Prostate gland (tissue), 2 donors: Measurements from ENCODE around the gene DUSP28. TPM values are rescaled to one million over a fixed set of nuclear protein-coding genes. Genes with fewer than 3 reads are reported as not detected.

Experiments used
- DNase-seq: peaks from one replicate; pipeline ENCODE4 v3.0.0-alpha.2; 2019; ENCODE audit warnings: low spot score
- H3K27ac ChIP-seq, 2 donors: fragments of 200-600 bp; sonication (generic); 2 replicates each; pipeline ENCODE4 v1.5.1; 2017 to 2019
- H3K27me3 ChIP-seq: fragments of 200-600 bp; sonication (generic); replicated peaks from 2 replicates; pipeline ENCODE4 v1.5.1; 2019; ENCODE audit not compliant: insufficient read depth
- H3K36me3 ChIP-seq, 2 donors: fragments of 200-600 bp; sonication (generic); 1 replicate in 1 of 2; 2 replicates in 1 of 2; pipeline versions ENCODE4 v1.5.1 to v1.8.1; 2017 to 2019
- H3K4me1 ChIP-seq: fragments of 200-600 bp; sonication (generic); replicated peaks from 2 replicates; pipeline ENCODE4 v1.5.1; 2019
- H3K4me3 ChIP-seq, 2 donors: fragments of 200-600 bp; sonication (generic); 2 replicates each; pipeline ENCODE4 v1.5.1; 2017 to 2019
- H3K9me3 ChIP-seq: fragments of 200-600 bp; sonication (generic); 2 replicates; pipeline ENCODE4 v1.5.1; 2017
- CTCF ChIP-seq, 4 experiments: fragments of 200-600 bp in 2 of 4; fragments of 450-650 bp in 2 of 4; sonication (generic) in 2 of 4; IDR thresholded peaks; 1 replicate in 3 of 4; 2 replicates in 1 of 4; pipeline ENCODE4 v1.5.1; 2016 to 2019; ENCODE audit warnings: antibody characterized with exemption in 4 of 4, mild to moderate bottlenecking in 2 of 4, moderate library complexity in 2 of 4
- POLR2A ChIP-seq: fragments of 450-650 bp; IDR thresholded peaks from one replicate; pipeline ENCODE4 v1.6.1; 2016; ENCODE audit warnings: antibody characterized with exemption, mild to moderate bottlenecking
- POLR2AphosphoS5 ChIP-seq: sonication (generic); formaldehyde crosslinking; IDR thresholded peaks from one replicate; pipeline ENCODE4 v1.6.1; 2017; ENCODE audit warnings: antibody characterized with exemption
- WGBS: methylation state at CpG from one replicate; pipeline ENCODE4 v1.1.5; 2018; 5-methylcytosine and 5-hydroxymethylcytosine counted together
- intact Hi-C: fragments of 100-400 bp; cut with DNase I; formaldehyde crosslinking; loops from one replicate; pipeline ENCODE4 v1.14.2; 2022
- total RNA-seq, 2 donors: library from RNA; depleted of rRNA; stranded (reverse); fragments of >200 nt; gene quantifications; one replicate each; pipeline ENCODE4 v1.1.0, GENCODE V29; 2016

Gene DUSP28
- total RNA-seq, 2 donors from 2014 or later, result 18.4 to 18.6 TPM

- no peaks in the 10 kb centered on the region for H3K27me3 ChIP-seq
- no peak overlapping the region for H3K27ac ChIP-seq
- DNase-seq, result no peak
- no peaks in the 10 kb centered on the region for H3K36me3 ChIP-seq
- H3K4me3 ChIP-seq, result no peak overlapping the region
- no peaks in the 10 kb centered on the region for H3K9me3 ChIP-seq
- intact Hi-C loops, result no loop called here
- TF ChIP-seq CTCF (IDR thresholded peaks at IDR 0.05), result no peak
- no peak for TF ChIP-seq POLR2A
- TF ChIP-seq POLR2AphosphoS5, result no peak
- 91% methylated on average over 17 of the region's 19 CpGs for WGBS
- H3K4me1 ChIP-seq, result no peaks in the 10 kb centered on the region
Measured at GRCh38 chr2:240604939-240605716, 45.0 kb downstream of the DUSP28 start.

- 88% methylated on average over 12 of the region's 12 CpGs for WGBS
- Histone ChIP-seq H3K9me3 (no peaks in the 10 kb centered on the region), H3K4me3 (no peak overlapping the region), H3K27me3 (no peaks in the 10 kb centered on the region), H3K27ac (no peak overlapping the region), H3K36me3 (no peaks in the 10 kb centered on the region), H3K4me1 (no peaks in the 10 kb centered on the region)
- DNase-seq, result no peak
- TF ChIP-seq POLR2A (no peak), CTCF (IDR thresholded peaks at IDR 0.05) (no peak), POLR2AphosphoS5 (no peak)
- intact Hi-C loops, result no loop called here
Measured at GRCh38 chr2:240605867-240606743, 45.9 kb downstream of the DUSP28 start.

GRCh38 chr2:240611601-240612210 is 51.5 kb downstream of the DUSP28 start:
- TF ChIP-seq POLR2A, result no peak
- no peaks in the 10 kb centered on the region for H3K9me3 ChIP-seq
- no peaks in the 10 kb centered on the region for H3K4me1 ChIP-seq
- H3K27ac ChIP-seq, result no peak overlapping the region
- H3K4me3 ChIP-seq, result no peak overlapping the region
- no peaks in the 10 kb centered on the region for H3K27me3 ChIP-seq
- intact Hi-C loops, result no loop called here
- no peaks in the 10 kb centered on the region for H3K36me3 ChIP-seq
- 95% methylated on average over 10 of the region's 10 CpGs for WGBS
- no peak for DNase-seq

Other genes with a start within 250 kb of the DUSP28 start
- gene GPC1, start 124.7 kb upstream of the DUSP28 start, total RNA-seq, result 100 to 1,000 TPM in 1 of 2 donors, 10 to 100 TPM in 1; 80.7 to 447 TPM
- gene ANKMY1, start 2.4 kb upstream of the DUSP28 start, total RNA-seq, result 10 to 100 TPM; 22.7 to 31.4 TPM
- gene RNPEPL1, start 8.1 kb downstream of the DUSP28 start, total RNA-seq, result 10 to 100 TPM; 36.9 to 94.7 TPM
- gene CAPN10, start 26.4 kb downstream of the DUSP28 start, total RNA-seq, result 10 to 100 TPM; 25.5 to 68.4 TPM
- gene GPR35, start 65.1 kb downstream of the DUSP28 start, total RNA-seq, result 1 to 10 TPM; 3.3 to 4.6 TPM
- not detected for gene AQP12B, start 122.5 kb downstream of the DUSP28 start, total RNA-seq
- not detected for gene AQP12A, start 131.5 kb downstream of the DUSP28 start, total RNA-seq